ENCODE results near the gene CTPS2.

DNA sequence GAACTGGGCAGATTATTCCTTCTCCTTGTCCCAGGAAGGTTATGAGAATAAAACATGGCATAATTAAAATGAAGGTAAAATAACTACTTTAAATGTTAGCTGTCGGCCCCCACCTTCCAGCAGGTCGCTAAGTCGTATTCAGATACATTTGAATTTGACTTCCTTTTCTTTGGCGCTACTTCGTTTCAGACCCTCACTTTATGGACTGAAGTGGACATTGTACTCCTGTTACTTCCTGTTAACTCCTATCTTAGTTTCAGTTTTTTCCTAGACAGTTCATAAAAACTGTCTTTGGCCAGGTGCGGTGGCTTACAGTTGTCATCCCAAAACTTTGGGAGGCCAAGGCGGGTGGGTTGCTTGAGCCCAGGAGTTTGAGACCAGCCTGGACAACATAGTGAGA is 12.6 kb upstream of the CTPS2 start:
- TF ChIP-seq, protein P1, sequence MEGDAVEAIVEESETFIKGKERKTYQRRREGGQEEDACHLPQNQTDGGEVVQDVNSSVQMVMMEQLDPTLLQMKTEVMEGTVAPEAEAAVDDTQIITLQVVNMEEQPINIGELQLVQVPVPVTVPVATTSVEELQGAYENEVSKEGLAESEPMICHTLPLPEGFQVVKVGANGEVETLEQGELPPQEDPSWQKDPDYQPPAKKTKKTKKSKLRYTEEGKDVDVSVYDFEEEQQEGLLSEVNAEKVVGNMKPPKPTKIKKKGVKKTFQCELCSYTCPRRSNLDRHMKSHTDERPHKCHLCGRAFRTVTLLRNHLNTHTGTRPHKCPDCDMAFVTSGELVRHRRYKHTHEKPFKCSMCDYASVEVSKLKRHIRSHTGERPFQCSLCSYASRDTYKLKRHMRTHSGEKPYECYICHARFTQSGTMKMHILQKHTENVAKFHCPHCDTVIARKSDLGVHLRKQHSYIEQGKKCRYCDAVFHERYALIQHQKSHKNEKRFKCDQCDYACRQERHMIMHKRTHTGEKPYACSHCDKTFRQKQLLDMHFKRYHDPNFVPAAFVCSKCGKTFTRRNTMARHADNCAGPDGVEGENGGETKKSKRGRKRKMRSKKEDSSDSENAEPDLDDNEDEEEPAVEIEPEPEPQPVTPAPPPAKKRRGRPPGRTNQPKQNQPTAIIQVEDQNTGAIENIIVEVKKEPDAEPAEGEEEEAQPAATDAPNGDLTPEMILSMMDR (IDR thresholded peaks at IDR 0.05) = no peak
- TF ChIP-seq POLR2AphosphoS5 (IDR thresholded peaks at IDR 0.05; ENCODE audit: low read depth, low read length) (no peak), REST (IDR thresholded peaks at IDR 0.05; ENCODE audit: insufficient read depth in 1 of 2, low read depth in 2 of 2, low read length in 1 of 2) (no peak)

All from Panc1 (cell line).